HTR-8/SVneo (cell line): Measurements from ENCODE around the gene DHX35.

ENCODE experiments used
- DNase-seq: peaks from one replicate; pipeline ENCODE4 v3.0.0; 2011; ENCODE audit warnings: low spot score, mixed read lengths; ENCODE audit not compliant: insufficient read length
- FAIRE-seq: peaks from 2 replicates; lab custom pipeline; 2011; peaks lifted over from hg19 to GRCh38; lab: Jason Lieb, UNC

Gene DHX35

DNA sequence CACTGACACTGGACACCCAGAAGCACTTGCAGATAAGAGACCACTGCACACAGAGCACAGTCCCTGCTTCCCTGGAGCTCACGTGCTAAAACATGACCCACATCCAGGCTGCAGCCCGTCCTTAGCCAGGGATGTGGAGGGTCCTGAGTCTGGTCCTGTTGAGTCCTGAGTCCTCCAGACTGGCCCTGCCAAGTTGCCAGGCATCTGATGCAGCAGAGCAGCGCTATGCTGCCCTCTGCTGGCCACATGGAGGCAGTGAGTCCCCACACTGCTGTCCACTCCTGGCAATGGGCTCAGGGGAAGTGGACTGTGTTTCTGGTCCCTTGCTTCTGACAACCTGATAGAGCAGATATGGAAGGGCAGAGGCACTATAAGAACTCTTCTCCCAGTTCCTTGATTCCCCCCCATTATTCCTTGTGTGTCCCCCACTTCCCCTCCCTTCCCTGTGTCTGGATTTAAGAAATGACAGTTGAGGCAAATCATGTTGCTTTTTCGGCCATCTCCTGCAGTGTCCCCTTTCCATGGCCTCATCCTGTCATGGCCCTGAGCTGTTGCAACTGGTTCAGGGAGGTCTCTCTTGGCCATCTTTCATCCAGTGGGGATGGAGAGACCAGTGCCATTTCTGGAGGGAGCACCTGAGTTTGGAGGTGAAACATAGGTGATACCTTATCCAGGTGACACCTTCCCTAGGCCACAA, 86.0 kb downstream of the DHX35 start:
- DNase-seq (peak; percentile 97), FAIRE-seq (peak; percentile 99)

DNA sequence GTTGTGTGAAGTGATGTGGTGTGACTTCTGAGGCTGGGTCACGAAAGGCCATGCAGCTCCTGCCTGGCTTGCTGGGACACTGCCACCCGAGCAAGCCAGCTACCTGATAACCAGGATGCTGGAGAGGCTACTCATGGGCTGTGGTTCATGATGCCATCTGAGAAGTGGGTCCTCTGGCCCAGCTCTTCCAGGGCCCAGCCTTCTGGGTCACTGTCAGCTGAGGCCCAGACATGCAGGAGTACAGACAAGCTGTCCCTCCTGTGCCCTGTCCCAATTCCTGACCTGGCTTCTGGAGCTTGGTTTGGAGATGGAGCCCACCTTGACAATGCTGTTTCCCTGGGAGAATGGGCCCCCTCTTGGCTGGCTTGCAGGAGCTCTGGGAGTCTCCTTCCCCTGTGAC, 87.0 kb downstream of the DHX35 start:
- DNase-seq (no peak), FAIRE-seq (peak; percentile 33)

DNA sequence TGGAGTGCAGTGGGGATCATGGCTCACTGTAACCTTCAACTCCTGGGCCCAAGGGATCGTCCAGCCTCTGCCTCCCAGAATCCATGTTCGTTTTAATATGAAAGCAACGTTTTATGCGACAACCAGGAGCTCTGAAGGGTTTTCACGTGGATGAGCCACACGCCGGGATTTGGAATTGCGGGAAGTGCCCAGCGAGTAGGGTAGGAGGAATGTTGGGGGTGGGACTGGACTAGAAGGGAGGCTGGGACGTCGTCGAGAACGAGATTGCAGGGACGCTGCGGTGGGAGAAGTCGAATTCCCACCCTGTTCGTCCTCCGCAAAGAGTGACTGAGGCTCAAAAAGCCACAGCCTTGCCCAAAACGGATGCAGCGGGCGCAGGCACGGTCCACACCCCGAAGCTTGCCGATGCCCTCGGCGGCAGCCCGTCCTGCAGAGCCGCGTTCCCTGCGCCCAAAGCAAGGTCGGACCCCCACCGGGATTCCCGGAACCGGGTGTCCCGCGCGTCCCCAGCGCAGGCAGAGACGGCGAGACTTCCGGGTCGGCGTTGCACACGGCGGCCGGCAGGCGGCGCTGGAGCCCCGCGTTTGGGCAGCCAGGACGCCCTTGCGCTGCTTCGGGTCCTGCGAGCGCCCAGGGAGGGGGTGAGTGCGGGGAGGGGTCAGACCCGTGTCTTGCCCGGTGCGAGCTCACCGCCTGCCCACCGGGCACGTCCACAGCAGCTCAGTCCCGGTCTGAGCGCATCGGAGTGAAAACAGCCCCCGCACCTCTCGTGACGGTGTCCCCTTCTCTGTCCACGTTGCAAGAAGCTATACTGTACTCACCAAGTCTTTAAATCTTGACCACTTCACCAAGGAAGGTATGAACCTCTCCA, 87.8 kb downstream of the DHX35 start:
- peak; percentile 92 for DNase-seq
- peak; percentile 89 for FAIRE-seq

DNA sequence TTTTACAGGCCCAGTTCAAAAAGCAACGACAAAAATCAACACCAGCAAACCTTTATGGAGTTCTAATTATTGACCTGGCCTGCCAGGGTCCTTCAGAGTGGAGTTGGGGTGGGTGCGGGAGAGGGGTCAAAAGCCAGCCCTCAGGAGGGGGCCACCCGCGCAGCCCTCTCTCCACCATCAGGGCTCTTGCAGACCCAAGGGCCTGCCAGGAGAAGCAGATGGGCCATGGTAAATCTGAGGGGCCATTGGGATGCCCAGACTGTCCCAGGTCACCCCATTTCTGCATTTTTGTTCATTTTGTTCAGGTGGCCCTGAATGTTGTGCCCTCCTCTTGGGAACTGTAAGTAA, 88.4 kb downstream of the DHX35 start:
- DNase-seq (no peak), FAIRE-seq (no peak)

DNA sequence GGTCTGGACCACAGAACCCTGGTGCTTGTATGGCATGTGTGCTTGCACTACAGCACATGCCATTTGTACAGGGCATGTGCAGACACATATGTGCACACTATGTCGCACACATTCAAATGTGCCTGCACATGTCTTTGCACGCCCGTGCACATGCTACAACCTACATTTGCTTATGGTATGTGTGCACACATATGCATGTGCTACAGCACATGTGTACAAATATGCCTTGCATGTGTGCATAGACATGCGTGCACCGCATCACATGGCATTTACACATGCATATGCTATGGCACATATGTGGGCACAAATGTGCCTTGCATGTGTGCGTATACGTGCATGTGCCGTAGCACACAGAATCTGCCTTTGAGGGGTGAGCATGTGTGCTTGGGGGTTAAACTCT, 90.5 kb downstream of the DHX35 start:
- DNase-seq (no peak), FAIRE-seq (peak; percentile 95)

DNA sequence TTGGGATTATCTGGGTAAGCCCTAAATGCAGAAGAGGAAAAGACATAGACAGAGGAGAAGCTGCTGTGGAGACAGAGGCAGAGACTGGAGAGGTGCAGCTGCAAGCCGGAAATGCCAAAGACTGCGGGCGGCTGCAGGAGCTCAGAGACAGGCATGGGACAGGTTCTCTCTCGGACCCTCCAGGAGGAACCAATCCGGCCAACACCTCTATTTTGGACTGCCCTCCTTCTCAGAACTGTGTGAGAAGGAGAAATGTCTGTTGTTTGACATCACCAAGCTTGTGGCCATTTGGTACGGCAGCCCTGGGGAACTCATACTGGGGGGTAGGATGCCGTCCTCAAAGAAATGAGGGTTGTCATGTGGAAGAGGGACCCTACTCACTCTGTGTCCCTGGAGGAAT, 95.0 kb downstream of the DHX35 start:
- DNase-seq, result no peak

DNA sequence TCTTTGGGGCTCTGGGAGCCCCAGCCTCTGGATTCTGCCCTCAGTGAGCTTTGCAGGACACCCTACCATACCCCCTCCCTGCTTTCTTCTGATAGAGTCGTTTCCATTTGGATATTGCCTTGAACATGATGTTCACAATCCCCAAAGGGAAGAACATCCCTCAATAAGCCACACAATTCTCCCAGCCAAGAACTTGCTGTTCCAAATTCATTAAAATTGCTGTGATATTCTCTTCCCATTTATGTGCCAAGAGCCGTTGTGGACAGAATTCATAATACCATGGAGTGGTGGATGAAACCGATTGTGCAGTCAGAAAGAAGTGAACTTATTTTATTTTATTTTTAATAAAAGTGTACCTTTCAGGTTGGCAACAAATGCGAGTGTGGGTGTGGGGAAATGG, 95.8 kb downstream of the DHX35 start:
- FAIRE-seq, result no peak

More for the DNA sequence above, 95.0 kb downstream of the DHX35 start:
- FAIRE-seq, result peak; percentile 54

DNA sequence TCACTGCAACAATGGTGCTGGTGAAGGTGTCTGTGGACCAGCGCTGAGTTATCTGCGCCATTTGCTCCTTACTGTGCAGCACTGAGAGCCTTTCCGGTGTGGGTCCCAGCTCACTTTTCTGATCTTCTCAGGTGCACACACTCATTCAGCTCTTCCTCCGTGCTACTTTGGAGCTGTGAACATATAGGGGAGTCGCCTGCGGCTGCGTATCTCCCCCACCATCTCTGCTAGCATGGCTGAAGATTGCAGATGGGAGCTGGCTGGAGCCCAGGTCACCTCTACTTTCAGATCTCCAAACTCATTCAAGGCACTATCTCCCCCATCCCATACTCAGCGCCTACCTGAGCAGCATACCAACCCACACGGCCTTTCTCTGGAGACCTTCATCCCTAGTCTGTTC, 96.9 kb downstream of the DHX35 start:
- FAIRE-seq, result no peak

More for the DNA sequence above, 95.8 kb downstream of the DHX35 start:
- no peak for DNase-seq

DNA sequence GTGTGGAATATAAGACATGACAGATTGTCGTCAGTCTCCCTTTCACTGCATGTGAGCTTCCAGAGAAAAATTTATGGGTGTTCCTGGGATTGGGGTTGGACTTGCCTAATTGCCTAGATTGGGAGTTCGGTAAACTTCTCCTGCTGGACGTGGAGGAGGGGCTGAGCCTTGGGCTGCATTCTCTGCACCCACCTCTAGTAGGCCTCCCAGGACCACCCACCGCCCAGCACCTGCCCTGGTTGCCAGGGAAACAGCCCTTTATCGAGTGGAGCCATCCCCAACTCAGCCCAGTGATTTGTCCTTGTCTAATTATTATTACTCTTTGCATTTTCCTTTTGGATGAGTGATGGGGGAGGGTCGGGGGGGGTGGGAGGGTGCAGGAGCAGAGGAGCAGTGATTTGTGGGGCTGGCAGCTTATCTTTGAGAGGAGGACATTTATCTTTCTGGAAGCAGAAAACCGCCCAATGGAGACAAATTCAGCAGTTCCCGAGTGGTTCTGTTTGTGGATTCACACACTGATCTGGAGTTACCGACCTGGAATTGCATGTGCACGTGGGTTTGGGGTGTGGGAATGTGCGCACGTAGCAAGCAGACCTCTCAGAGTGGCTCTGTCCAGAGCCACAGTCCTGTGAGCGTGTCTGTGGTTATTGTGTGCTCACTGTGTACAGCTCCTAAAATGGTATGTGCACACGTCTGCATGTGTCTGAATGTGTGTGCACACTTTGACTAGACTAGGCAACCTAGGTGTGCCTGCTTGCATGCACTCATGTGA, 104.5 kb downstream of the DHX35 start:
- FAIRE-seq, result peak; percentile 96
- no peak for DNase-seq

More for the DNA sequence above, 96.9 kb downstream of the DHX35 start:
- no peak for DNase-seq

DNA sequence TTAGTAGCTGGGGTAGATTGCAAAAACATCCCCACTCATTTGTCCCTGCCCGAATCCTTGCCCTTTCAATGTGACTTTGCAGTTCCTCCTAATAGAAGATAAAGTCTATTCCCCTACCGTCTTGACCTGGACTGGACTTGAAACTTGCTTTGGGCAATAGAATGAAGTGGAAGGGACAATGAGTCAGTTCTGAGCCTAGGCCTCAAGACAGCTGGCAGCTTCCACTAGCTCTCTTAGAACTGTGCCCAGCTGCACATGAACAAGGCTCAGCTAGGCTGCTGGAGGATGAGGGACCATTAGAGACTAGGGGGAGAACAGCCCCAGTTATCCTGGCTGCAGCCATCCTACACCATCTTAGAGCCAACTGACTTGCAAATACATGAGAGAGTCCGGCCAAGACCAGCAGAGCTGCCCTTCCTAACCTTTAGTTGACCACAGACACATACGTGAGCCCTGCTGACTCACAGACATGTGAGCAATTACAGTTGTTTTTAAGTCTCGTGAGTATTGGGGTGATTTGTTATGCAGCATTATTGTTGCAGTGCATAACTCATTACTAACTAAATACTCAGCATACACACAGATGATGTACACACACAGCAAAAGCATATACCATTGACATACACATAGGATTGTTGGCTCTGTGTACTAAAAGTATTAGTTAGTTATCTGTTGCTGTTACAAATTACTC, 105.5 kb downstream of the DHX35 start:
- no peak for DNase-seq
- peak; percentile 69 for FAIRE-seq

DNA sequence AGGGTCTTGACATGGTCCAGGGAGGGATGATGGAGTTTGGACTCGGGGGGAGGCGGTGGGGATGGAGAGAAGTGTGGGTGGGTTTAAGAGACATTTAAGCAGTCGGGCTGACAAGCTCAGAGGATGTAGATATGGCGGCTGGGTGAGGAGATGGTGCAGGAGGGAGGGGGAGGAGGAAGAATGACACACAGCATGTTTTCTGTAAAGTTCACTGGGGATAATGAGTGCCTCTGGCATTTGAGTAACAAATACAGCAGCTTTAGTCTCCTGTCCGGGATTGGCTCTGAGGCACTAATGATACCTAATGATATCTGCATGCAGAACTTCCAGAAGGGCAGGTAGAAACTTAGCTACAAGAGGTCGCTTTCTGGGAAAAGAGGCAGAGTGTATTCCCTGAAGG, 107.8 kb downstream of the DHX35 start:
- FAIRE-seq, result no peak
- no peak for DNase-seq

DNA sequence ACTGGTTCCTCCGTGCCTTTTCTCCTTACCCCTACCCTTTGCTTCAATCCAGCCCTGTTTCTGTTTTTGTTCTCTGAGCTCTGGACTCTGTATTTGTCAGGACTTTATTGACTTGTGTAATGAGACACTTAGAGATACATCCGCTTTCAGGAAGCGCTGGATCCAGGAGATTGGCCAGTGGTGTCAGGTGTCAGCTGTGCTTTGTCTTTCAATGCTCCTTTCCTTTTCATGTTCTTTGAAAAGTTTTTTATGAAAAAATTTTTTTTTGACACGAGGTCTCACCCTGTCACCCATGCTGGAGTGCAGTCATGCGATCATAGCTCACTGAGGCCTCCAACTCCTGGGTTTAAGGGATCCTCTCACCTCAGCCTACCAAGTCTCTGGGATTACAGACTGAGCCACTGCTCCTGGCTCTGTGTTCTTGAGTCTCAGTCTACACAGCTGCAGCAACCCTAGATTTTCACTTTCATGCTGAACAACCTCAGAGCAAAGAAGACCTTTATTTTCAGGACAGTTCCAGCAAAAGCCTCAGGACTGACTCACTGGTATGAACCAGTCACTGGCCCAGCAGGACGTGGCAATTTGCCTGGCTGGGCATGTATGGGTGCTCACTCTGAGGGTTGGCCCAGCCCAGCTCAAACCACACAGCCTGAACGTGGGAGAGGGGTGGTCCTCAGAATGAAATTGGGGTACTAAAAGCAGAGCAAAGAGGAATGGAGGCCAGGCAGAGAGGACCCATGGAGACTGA, 108.5 kb downstream of the DHX35 start:
- peak; percentile 42 for FAIRE-seq
- DNase-seq, result no peak

DNA sequence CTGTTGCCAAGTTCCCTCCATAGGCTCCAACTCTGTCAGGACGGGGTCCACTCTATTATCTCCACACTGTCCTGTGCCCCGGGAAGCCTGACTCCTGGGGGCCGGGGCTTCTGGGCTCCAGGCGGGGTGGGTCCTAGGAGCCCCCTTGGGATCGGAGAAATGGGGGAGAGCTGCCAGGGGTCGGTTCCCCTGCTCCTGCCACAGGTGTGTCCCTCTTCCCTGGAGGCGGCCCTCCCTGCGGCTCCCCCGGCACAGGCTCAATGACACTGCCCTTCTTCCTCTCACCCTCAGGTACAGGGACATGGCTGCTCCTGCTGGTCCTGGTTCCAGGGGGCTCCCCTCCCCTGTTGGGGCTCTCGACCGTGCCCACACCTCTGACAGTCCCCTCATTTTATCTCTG, 110.0 kb downstream of the DHX35 start:
- FAIRE-seq (peak; percentile 4), DNase-seq (no peak)

DNA sequence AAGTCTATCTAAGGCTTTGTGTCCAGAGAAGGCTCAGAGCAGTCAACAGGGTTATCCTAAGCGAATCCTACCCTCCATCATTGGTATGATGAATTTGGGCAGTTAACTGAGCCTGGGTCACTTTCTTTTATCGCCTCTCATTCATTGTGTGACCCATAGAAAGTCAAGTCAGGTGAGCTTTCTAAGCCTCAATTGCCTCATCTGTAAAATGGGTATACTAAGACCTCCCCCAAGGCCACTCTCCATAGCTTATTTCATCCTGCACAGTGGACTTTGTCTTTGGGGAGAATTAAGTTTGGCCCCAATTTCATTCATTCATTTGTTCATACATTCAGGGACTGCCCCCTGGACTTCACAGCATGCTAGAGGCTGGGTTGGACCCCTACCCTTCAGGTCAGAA, 110.5 kb downstream of the DHX35 start:
- DNase-seq, result no peak
- FAIRE-seq, result no peak

DNA sequence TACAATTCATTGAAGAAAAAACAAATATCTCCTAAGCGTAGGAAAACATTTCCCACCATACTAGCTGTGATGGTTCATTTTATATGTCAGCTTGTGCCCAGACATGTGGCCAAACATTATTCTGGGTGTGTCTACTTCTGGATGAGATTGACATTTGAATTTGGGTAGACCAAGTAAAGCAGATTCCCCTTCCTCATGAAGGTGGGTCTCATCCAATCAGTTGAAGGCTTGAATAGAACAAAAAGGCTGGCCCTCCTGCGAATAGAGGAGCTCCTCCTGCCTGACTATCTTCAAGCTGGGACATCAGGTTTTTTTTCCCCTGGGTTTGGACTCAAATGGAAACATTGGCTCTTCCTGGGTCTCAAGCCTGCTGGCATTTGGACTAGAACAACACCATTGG, 113.6 kb downstream of the DHX35 start:
- FAIRE-seq (no peak), DNase-seq (no peak)

DNA sequence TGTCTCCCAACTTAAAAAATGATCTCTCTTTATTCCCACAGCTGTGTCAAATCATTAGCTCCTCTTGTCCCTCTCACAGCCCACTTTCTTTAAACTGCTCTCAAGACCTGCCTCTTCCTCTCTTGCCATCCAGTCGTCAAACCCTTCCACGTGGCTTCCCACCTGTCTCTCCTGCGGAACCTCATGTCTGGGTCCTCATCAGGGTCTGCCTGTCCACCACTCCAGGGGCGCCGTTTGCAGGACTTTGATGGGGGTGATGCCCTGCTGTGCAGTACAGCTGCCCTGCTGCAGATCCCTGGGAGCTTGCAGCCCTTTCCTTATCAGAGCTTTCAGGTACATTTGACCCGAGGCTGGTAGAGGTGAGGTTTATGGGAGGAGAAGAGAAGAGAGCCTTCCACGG, 114.8 kb downstream of the DHX35 start:
- no peak for FAIRE-seq

DNA sequence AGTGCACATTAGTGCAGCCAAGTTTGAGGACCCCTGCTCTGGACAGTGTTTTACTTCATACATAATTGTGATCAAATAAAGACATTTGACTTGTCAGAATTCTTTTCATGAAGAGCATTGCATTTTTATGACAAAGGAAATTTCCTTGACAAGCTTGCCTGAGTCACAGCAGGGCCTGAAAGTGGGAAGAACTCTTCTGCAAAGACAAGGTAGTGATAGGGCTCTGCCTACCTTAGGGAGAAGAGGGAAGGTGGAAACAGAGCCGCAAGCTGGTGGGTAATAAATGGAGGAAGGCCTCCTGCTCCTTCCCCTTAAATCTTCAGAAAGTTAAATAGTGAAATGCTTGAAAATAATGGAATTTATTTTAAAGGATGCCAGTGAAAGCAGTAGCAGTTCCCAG, 118.2 kb downstream of the DHX35 start:
- DNase-seq (no peak), FAIRE-seq (no peak)

More for the DNA sequence above, 114.8 kb downstream of the DHX35 start:
- no peak for DNase-seq

DNA sequence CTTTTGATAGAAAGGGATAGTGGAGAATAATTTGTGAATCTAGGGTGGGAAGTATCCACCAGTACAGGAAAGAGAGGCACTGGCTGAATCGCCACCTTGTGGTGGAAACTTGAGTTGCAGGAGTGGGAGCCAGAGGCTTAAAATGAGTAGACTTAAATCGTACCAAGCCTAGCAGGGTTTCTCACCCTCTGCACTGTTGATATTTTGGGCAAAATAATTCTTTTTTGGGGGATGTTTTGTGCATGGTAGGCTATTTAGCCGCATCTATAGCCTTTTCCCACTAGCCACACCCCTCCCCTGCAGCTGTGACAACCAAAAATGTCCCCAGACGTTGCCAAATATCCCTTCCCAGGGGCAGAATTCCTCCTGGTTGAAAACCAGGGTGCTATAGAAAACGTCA, 119.1 kb downstream of the DHX35 start:
- FAIRE-seq (peak; percentile 95), DNase-seq (peak; percentile 93)

DNA sequence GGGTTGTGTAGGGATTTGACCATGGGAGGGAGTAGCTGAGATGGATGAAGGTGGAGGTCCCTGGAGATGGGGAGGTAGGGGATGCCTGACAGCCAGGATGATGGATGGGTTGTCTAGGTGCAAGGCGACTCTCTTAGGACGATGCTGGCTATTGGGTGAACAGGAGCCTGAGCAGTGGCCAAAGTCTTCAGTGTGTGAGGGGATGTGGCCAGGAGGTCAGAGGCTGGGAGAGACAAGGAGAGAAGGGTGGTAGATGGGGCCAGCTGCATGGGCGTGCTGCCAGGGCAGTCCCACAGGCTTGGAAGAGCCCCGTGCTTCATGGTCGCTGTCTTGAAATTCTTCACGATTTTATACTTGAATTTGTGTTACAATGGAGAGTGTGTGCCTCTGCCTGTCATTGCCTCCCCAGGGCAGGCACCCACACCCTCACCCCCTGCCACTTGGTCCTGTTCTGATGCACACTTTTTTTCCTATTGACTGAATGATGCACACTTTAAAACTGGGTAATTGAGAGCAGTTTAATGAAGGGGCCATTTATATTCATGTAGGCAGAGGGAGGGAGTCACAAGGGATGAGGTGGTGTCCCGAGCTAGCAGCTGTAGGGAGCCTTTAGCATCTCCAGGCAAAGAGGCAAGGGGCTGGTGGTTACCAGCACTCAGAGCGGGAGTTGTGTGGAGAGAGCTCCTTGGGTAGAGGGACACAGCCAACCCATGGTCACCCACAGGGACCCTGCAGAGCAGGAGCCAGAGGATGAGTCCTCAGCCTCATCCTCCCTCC, 120.7 kb downstream of the DHX35 start:
- DNase-seq, result no peak
- no peak for FAIRE-seq
